ENCODE results near the gene HSPB6.

The HSPB6 gene

DNA sequence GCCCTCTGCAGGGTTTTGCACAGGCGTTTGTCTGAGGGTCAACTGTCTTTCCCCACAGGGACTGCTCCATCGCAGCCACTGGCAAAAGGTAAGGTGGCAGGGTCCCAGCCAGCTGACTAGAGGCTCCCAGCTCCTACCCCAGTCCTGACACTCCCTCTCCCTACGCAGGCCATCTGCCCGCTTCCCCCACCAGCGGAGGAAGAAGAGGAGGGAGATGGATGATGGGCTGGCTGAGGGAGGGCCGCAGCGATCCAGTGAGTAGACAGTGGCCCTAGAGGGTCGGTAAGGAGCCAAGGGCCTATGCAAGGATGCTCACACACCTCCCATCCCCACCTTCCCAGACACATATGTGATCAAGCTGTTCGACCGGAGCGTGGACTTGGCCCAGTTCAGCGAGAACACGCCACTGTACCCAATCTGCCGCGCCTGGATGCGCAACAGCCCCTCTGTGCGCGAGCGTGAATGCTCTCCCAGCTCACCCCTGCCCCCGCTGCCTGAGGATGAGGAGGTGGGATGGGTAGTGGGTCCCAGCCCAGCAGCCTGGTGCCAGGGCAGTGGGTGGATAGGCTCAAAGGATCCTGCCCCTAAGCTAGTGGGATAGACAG is 4.0 kb downstream of the HSPB6 start:
- H3K27me3 ChIP-seq (ENCODE audit: insufficient read depth, low read depth): no peaks in the 10 kb centered on the region
- H4K20me1 ChIP-seq (ENCODE audit: insufficient read depth): no peaks in the 10 kb centered on the region
- no peak overlapping the region for H2AFZ ChIP-seq (ENCODE audit: low read depth)
- H3K79me2 ChIP-seq (ENCODE audit: insufficient read depth, low read depth): 0 out of 2 replicates have a peak, but pooled peaks cover 4% of the 10 kb centered on the region
- no peak overlapping the region for H3K9ac ChIP-seq
- H3K4me1 ChIP-seq (ENCODE audit: low read depth, poor library complexity, severe bottlenecking): peaks cover 15% of the 10 kb centered on the region
- H3K4me2 ChIP-seq: no peak overlapping the region
- H3K36me3 ChIP-seq (ENCODE audit: insufficient read depth): no peaks in the 10 kb centered on the region
- no peak overlapping the region for H3K4me3 ChIP-seq (IDR thresholded peaks at IDR 0.05; ENCODE audit: insufficient read depth, low read depth, low read length)
- no peak for TF ChIP-seq CTCF (conservative IDR thresholded peaks at IDR 0.05; ENCODE audit: low read depth, low read length)
- H3K27ac ChIP-seq: no peak overlapping the region

DNA sequence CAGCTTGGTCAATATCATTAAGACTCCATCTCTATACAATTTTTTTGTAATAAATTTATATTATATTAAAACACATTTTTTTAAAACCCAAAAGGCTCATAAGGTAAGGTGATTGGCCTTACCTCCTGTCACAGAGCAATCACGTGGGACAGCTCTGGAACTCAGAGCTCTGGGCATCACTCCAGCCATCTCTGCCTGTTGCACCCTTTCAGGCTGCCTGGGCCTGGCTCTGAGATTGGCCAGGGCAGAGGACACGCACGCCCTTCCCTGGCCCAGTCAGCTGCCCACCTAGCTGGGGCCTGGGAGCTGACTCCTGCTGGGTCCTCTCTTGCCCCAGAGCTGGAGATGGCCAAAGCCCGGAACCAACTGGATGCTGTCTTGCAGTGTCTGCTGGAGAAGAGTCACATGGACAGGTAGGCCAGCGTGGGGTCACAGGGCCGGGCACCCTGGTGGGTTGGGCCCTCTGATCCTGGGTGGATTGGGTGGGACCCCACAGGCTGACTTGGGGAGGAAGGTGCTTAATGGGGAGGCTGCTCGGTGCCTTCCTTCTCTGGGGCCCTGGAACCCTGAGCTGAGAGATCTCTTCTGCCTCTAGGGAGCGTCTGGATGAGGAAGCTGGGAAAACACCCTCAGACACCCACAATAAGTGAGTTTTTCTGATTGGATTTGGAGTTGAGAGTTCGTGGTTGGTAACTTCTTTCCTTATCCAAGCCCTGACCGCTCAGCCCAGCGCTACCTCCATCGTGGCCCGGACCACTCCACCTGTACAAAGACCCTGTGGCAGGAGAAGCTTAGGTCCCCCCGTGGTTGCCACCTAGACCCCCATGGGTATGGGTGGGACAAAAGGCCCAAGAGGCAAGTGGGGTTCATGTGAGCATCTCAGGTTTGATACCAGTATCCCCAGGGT is 4.7 kb downstream of the HSPB6 start:
- Histone ChIP-seq H3K4me1 (ENCODE audit: low read depth, poor library complexity, severe bottlenecking) (peaks cover 17% of the 10 kb centered on the region), H2AFZ (ENCODE audit: low read depth) (no peak overlapping the region), H3K79me2 (ENCODE audit: insufficient read depth, low read depth) (0 out of 2 replicates have a peak, but pooled peaks cover 4% of the 10 kb centered on the region), H3K4me2 (no peak overlapping the region), H3K27me3 (ENCODE audit: insufficient read depth, low read depth) (no peaks in the 10 kb centered on the region), H4K20me1 (ENCODE audit: insufficient read depth) (no peaks in the 10 kb centered on the region), H3K9ac (no peak overlapping the region), H3K27ac (no peak overlapping the region), H3K36me3 (ENCODE audit: insufficient read depth) (no peaks in the 10 kb centered on the region), H3K4me3 (IDR thresholded peaks at IDR 0.05; ENCODE audit: insufficient read depth, low read depth, low read length) (no peak overlapping the region)
- no peak for TF ChIP-seq CTCF (conservative IDR thresholded peaks at IDR 0.05; ENCODE audit: low read depth, low read length)

- H2AFZ ChIP-seq (ENCODE audit: low read depth): no peak overlapping the region
- H3K27ac ChIP-seq: no peak overlapping the region
- H3K9ac ChIP-seq: no peak overlapping the region
- H3K4me3 ChIP-seq (IDR thresholded peaks at IDR 0.05; ENCODE audit: insufficient read depth, low read depth, low read length): no peak overlapping the region
- peaks cover 4% of the 10 kb centered on the region; the same call in 1 of the 2 replicates for H3K79me2 ChIP-seq (ENCODE audit: insufficient read depth, low read depth)
- H3K27me3 ChIP-seq (ENCODE audit: insufficient read depth, low read depth): no peaks in the 10 kb centered on the region
- H3K4me2 ChIP-seq: no peak overlapping the region
- H3K36me3 ChIP-seq (ENCODE audit: insufficient read depth): no peaks in the 10 kb centered on the region
- H4K20me1 ChIP-seq (ENCODE audit: insufficient read depth): no peaks in the 10 kb centered on the region
- no peak for TF ChIP-seq CTCF (conservative IDR thresholded peaks at IDR 0.05; ENCODE audit: low read depth, low read length)
- peaks cover 22% of the 10 kb centered on the region for H3K4me1 ChIP-seq (ENCODE audit: low read depth, poor library complexity, severe bottlenecking)
Observed at GRCh38 chr19:35750167-35750566, 6.7 kb downstream of the HSPB6 start.

- H2AFZ ChIP-seq (ENCODE audit: low read depth): peak within 1 kb of the TSS; percentile 71; the same call in 1 of the 2 replicates
- H3K4me1 ChIP-seq (ENCODE audit: low read depth, poor library complexity, severe bottlenecking): peaks cover 33% of the 10 kb centered on the region
- peaks cover 4% of the 10 kb centered on the region; the same call in 1 of the 2 replicates for H3K79me2 ChIP-seq (ENCODE audit: insufficient read depth, low read depth)
- H4K20me1 ChIP-seq (ENCODE audit: insufficient read depth): no peaks in the 10 kb centered on the region
- peak within 1 kb of the TSS; percentile 64 for H3K4me2 ChIP-seq
- no peak within 1 kb of the TSS for H3K27ac ChIP-seq
- peak within 1 kb of the TSS; percentile 51 for H3K4me3 ChIP-seq (IDR thresholded peaks at IDR 0.05; ENCODE audit: insufficient read depth, low read depth, low read length)
- H3K9ac ChIP-seq: peak within 1 kb of the TSS; percentile 33; the same call in 1 of the 2 replicates
- no peaks in the 10 kb centered on the region for H3K27me3 ChIP-seq (ENCODE audit: insufficient read depth, low read depth)
- H3K36me3 ChIP-seq (ENCODE audit: insufficient read depth): no peaks in the 10 kb centered on the region
- TF ChIP-seq CTCF (conservative IDR thresholded peaks at IDR 0.05; ENCODE audit: low read depth, low read length): no peak
Observed at GRCh38 chr19:35748106-35749020, 8.5 kb downstream of the HSPB6 start, which contains the start of gene LIN37. TSS of gene LIN37 (plus strand) at chr19:35748576. CDS start at chr19:35748725, 149 bp downstream.

Measured in KMS-11 (cell line).